HepG2 (cell line): ENCODE results near the gene NODAL. TPM values are rescaled to one million over a fixed set of nuclear protein-coding genes. Genes with fewer than 3 reads are reported as not detected.

ENCODE experiments used
- CENPT ChIP-seq: sonication (generic); formaldehyde crosslinking; IDR thresholded peaks from 2 replicates; pipeline ENCODE4 v1.8.0; 2022; ENCODE audit warnings: low read depth, mild to moderate bottlenecking, moderate library complexity, missing genetic modification reagents
- DR1 ChIP-seq: sonication (generic); formaldehyde crosslinking; IDR thresholded peaks from 2 replicates; pipeline ENCODE4 v1.8.0; 2021; ENCODE audit warnings: mild to moderate bottlenecking, missing genetic modification reagents, inconsistent platforms
- ELF1 ChIP-seq: sonication (generic); formaldehyde crosslinking; IDR thresholded peaks from 2 replicates; pipeline ENCODE4 v1.4.0; 2020; ENCODE audit warnings: missing genetic modification reagents
- NFYC ChIP-seq: IDR thresholded peaks from 2 replicates; pipeline ENCODE4 v1.6.1; 2016; ENCODE audit warnings: missing genetic modification reagents, missing compliant biosample characterization
- RNF2 ChIP-seq: fragments of 450-650 bp; conservative IDR thresholded peaks from 2 replicates; pipeline ENCODE4 v1.6.1; 2016; ENCODE audit warnings: low read depth
- SNAPC5 ChIP-seq: sonication (generic); formaldehyde crosslinking; IDR thresholded peaks from 2 replicates; pipeline ENCODE4 v1.8.1; 2023; ENCODE audit warnings: mild to moderate bottlenecking, missing genetic modification reagents, borderline replicate concordance
- SP4 ChIP-seq: sonication (generic); formaldehyde crosslinking; IDR thresholded peaks from 2 replicates; pipeline ENCODE4 v1.8.1; 2023; ENCODE audit warnings: mild to moderate bottlenecking, missing genetic modification reagents
- TFAP4 ChIP-seq: sonication (generic); IDR thresholded peaks from 2 replicates; pipeline ENCODE4 v1.6.1; 2016; ENCODE audit warnings: low read depth, borderline replicate concordance
- TFDP2 ChIP-seq: sonication (generic); formaldehyde crosslinking; IDR thresholded peaks from 2 replicates; pipeline ENCODE4 v1.4.0; 2020; ENCODE audit warnings: missing genetic modification reagents
- ZNF20 ChIP-seq: sonication (generic); formaldehyde crosslinking; IDR thresholded peaks from 2 replicates; pipeline ENCODE4 v1.4.0; 2020; ENCODE audit warnings: mild to moderate bottlenecking, moderate library complexity, missing genetic modification reagents
- ZNF713 ChIP-seq: sonication (generic); formaldehyde crosslinking; IDR thresholded peaks from 2 replicates; pipeline ENCODE4 v1.4.0; 2020; ENCODE audit warnings: mild to moderate bottlenecking, missing genetic modification reagents
- polyA plus RNA-seq, 8 experiments: library from polyadenylated mRNA; depleted of rRNA in 3 of 8; stranded (reverse) in 7 of 8; unstranded in 1 of 8; fragments of >200 nt; fragmentation: Illumina TruSeq in 4 of 8; extraction: Trizol in 4 of 8; gene quantifications; 2 replicates each; pipeline versions ENCODE4 v1.2.1 to v1.2.3, GENCODE V29; 2011 to 2016; ENCODE audit warnings: low read depth in 4 of 8, missing spikeins in 1 of 8, mixed read lengths in 1 of 8; ENCODE audit not compliant: insufficient read depth in 1 of 8
- total RNA-seq, 5 experiments: library from RNA; depleted of rRNA; stranded (reverse); fragments of >200 nt; fragmentation: Illumina TruSeq; extraction: Trizol; gene quantifications; 2 replicates each; pipeline ENCODE4 v1.2.3, GENCODE V29; 2016; ENCODE audit warnings: low read depth in 1 of 5

The NODAL gene
- total and polyA plus RNA-seq, 2 of the 13 experiments (the other 11 are each of a cell fraction or from before 2014, with no cell fraction given): not detected

GRCh38 chr10:70478191-70479164 is 37.0 kb upstream of the NODAL start, which contains the start of gene PALD1 (continued):
- no peak for TF ChIP-seq TFDP2 (CRISPR knock-in tag)
- TF ChIP-seq CENPT: no peak
- no peak for TF ChIP-seq SNAPC5 (CRISPR knock-in tag)
- TF ChIP-seq SP4 (CRISPR knock-in tag): no peak
- TF ChIP-seq ZNF713 (CRISPR knock-in tag): no peak
- TF ChIP-seq DR1: no peak
- 0 out of 2 replicates have a peak, but pooled peaks have one; percentile 42 for TF ChIP-seq RNF2
- no peak for TF ChIP-seq ELF1 (CRISPR knock-in tag)
- TF ChIP-seq TFAP4: no peak
- no peak for TF ChIP-seq NFYC (CRISPR knock-in tag)
- no peak for TF ChIP-seq ZNF20 (CRISPR knock-in tag)
